GM19452 (cell line): ENCODE measurements around the gene FRMPD2.
A peak's percentile ranks its signal among the peaks of the same experiment; 100 is the strongest.
"Not testable (repeated sequence)": the region's sequence is repeated elsewhere in the genome, so short reads cannot be mapped to it uniquely, and the experiment has no call there.

ENCODE experiments used
- ATAC-seq: cut with Tn5 transposase; IDR thresholded peaks from one replicate; pipeline ENCODE4 v1.9.1; 2021; ENCODE audit not compliant: unreplicated experiment

The FRMPD2 gene

GRCh38 chr10:48235501-48235900 is 39.0 kb downstream of the FRMPD2 start:
- ATAC-seq, result no peak

GRCh38 chr10:48234787-48235186 is 39.7 kb downstream of the FRMPD2 start:
- ATAC-seq, result no peak

- ATAC-seq, result no peak
These were observed 40.2 kb downstream of the FRMPD2 start for GRCh38 chr10:48234295-48234694.

GRCh38 chr10:48233559-48234005 is 40.9 kb downstream of the FRMPD2 start:
- ATAC-seq, result no peak

- no peak for ATAC-seq
These were observed 41.6 kb downstream of the FRMPD2 start for GRCh38 chr10:48232717-48233447.

GRCh38 chr10:48231699-48232315 is 42.7 kb downstream of the FRMPD2 start:
- ATAC-seq, result peak; percentile 69

GRCh38 chr10:48231178-48231577 is 43.3 kb downstream of the FRMPD2 start:
- peak; percentile 48 for ATAC-seq

GRCh38 chr10:48227213-48227612 is 47.3 kb downstream of the FRMPD2 start:
- ATAC-seq, result no peak

- ATAC-seq, result no peak
These were observed 49.4 kb downstream of the FRMPD2 start for GRCh38 chr10:48224979-48225560.

- ATAC-seq, result no peak
These were observed 50.2 kb downstream of the FRMPD2 start for GRCh38 chr10:48224296-48224695.

- no peak for ATAC-seq
These were observed 52.7 kb downstream of the FRMPD2 start for GRCh38 chr10:48221814-48222213.

GRCh38 chr10:48221031-48221430 is 53.5 kb downstream of the FRMPD2 start:
- ATAC-seq, result not testable (repeated sequence)

- ATAC-seq, result no peak
These were observed 55.3 kb downstream of the FRMPD2 start for GRCh38 chr10:48219194-48219593.

GRCh38 chr10:48216744-48217143 is 57.8 kb downstream of the FRMPD2 start:
- no peak for ATAC-seq

GRCh38 chr10:48216204-48216505 is 58.3 kb downstream of the FRMPD2 start:
- no peak for ATAC-seq

GRCh38 chr10:48215486-48216203 is 58.9 kb downstream of the FRMPD2 start:
- ATAC-seq, result no peak

- no peak for ATAC-seq
These were observed 59.6 kb downstream of the FRMPD2 start for GRCh38 chr10:48214716-48215485.

GRCh38 chr10:48213047-48213446 is 61.4 kb downstream of the FRMPD2 start:
- ATAC-seq, result no peak

GRCh38 chr10:48211777-48212176 is 62.7 kb downstream of the FRMPD2 start:
- ATAC-seq, result no peak

- ATAC-seq, result no peak
These were observed 63.5 kb downstream of the FRMPD2 start for GRCh38 chr10:48210966-48211365.

GRCh38 chr10:48210391-48210790 is 64.1 kb downstream of the FRMPD2 start:
- ATAC-seq, result no peak
